Measurements from ENCODE around the gene NOP9.
"Not testable (repeated sequence)": the region's sequence is repeated elsewhere in the genome, so short reads cannot be mapped to it uniquely, and the experiment has no call there.

Gene NOP9

GRCh38 chr14:24351517-24351916 is 51.9 kb downstream of the NOP9 start:
- no peak overlapping the region for H3K9ac ChIP-seq (ENCODE audit: low read length)
- H2AFZ ChIP-seq (ENCODE audit: low read length), result no peak overlapping the region
- no peaks in the 10 kb centered on the region for H3K9me3 ChIP-seq (ENCODE audit: low read length)
- H4K20me1 ChIP-seq (ENCODE audit: insufficient read depth, low read length), result no peaks in the 10 kb centered on the region
- H3K4me1 ChIP-seq (ENCODE audit: insufficient read depth, low read length, severe bottlenecking), result no peaks in the 10 kb centered on the region
- peaks cover 3% of the 10 kb centered on the region; the same call in 1 of the 2 replicates for H3K27me3 ChIP-seq (ENCODE audit: insufficient read depth, low read length)
- no peaks in the 10 kb centered on the region for H3K79me2 ChIP-seq (ENCODE audit: insufficient read depth, low read length)
- H3F3A ChIP-seq (ENCODE audit: insufficient read depth, low read length), result no peaks in the 10 kb centered on the region
- H3K27ac ChIP-seq (ENCODE audit: low read depth, low read length, poor library complexity, severe bottlenecking), result no peak overlapping the region
- H3K4me2 ChIP-seq (ENCODE audit: low read length), result no peak overlapping the region
- no peaks in the 10 kb centered on the region for H3K9me2 ChIP-seq (ENCODE audit: low read depth, low read length)
- H3K36me3 ChIP-seq (ENCODE audit: insufficient read depth, low read length), result no peaks in the 10 kb centered on the region
- no peak for TF ChIP-seq EZH2 (IDR thresholded peaks at IDR 0.05; ENCODE audit: borderline replicate concordance, low read length)
- no peak; the same call in 1 of the 2 replicates for TF ChIP-seq CTCF (IDR thresholded peaks at IDR 0.05; ENCODE audit: low read length)
- H3K4me3 ChIP-seq (ENCODE audit: low read depth, low read length, poor library complexity, severe bottlenecking), result no peak overlapping the region

DNA sequence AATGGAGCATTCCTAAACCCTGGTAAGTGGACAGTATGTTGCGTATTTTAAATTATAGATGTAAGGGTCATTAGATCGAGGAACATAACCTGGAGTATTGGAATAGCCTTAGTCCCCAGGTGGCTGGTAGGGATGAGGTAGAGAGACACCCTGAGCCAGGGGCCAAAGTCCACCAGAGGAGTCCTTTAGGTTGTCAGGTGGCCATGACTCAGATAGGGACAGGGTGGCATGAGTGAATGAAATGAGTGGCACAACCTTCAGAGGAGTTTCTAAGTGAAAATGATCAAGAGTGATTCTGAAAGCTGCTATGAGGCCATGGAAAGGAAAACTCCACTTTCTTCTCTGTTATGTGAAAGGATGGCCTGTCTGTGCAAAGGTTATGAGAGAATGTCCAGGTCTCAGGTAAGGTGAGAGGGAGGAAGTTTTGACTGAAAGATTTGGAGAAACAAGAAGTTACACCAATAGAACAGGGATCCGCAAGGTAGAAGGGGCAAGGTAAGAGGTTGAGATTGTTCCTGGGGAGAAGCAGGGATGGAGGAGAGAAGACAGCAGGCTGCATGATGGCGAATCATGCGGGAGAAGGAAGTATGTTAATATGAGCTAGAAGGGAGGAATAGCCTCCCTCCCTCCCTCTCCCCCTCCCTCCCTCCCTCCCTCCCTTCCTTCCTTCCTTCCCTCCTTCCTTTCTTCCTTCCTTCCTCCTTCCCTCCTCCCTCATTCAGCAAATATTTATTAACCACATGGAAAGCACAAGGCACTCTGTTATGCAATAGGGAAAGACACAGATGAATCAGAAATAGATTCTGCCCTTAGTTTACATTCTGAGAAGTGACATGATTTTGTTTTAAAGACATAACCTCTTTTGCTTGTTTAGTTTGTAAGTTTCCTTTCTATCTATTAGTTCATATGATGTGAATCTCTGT is 54.2 kb downstream of the NOP9 start:
- H3K27ac ChIP-seq (ENCODE audit: low read depth, low read length, poor library complexity, severe bottlenecking), result no peak overlapping the region
- H3K79me2 ChIP-seq (ENCODE audit: insufficient read depth, low read length), result no peaks in the 10 kb centered on the region
- no peaks in the 10 kb centered on the region for H3K4me1 ChIP-seq (ENCODE audit: insufficient read depth, low read length, severe bottlenecking)
- no peaks in the 10 kb centered on the region for H3K9me2 ChIP-seq (ENCODE audit: low read depth, low read length)
- H3K9me3 ChIP-seq (ENCODE audit: low read length), result no peaks in the 10 kb centered on the region
- no peaks in the 10 kb centered on the region for H4K20me1 ChIP-seq (ENCODE audit: insufficient read depth, low read length)
- H3K36me3 ChIP-seq (ENCODE audit: insufficient read depth, low read length), result no peaks in the 10 kb centered on the region
- no peak overlapping the region for H3K4me2 ChIP-seq (ENCODE audit: low read length)
- TF ChIP-seq EZH2 (IDR thresholded peaks at IDR 0.05; ENCODE audit: borderline replicate concordance, low read length), result no peak
- no peak for TF ChIP-seq CTCF (IDR thresholded peaks at IDR 0.05; ENCODE audit: low read length)
- no peak overlapping the region for H2AFZ ChIP-seq (ENCODE audit: low read length)
- no peak overlapping the region for H3K9ac ChIP-seq (ENCODE audit: low read length)
- no peaks in the 10 kb centered on the region for H3F3A ChIP-seq (ENCODE audit: insufficient read depth, low read length)
- H3K27me3 ChIP-seq (ENCODE audit: insufficient read depth, low read length), result peaks cover 3% of the 10 kb centered on the region; the same call in 1 of the 2 replicates
- H3K4me3 ChIP-seq (ENCODE audit: low read depth, low read length, poor library complexity, severe bottlenecking), result no peak overlapping the region

GRCh38 chr14:24354482-24354825 is 54.8 kb downstream of the NOP9 start:
- not testable (repeated sequence) for H3K4me2 ChIP-seq (ENCODE audit: low read length); H3K9ac ChIP-seq (ENCODE audit: low read length); H3K9me3 ChIP-seq (ENCODE audit: low read length); H3K4me1 ChIP-seq (ENCODE audit: insufficient read depth, low read length, severe bottlenecking); H3K36me3 ChIP-seq (ENCODE audit: insufficient read depth, low read length); H3K79me2 ChIP-seq (ENCODE audit: insufficient read depth, low read length); H4K20me1 ChIP-seq (ENCODE audit: insufficient read depth, low read length); H3F3A ChIP-seq (ENCODE audit: insufficient read depth, low read length); H3K27me3 ChIP-seq (ENCODE audit: insufficient read depth, low read length); H2AFZ ChIP-seq (ENCODE audit: low read length); H3K9me2 ChIP-seq (ENCODE audit: low read depth, low read length); H3K4me3 ChIP-seq (ENCODE audit: low read depth, low read length, poor library complexity, severe bottlenecking); H3K27ac ChIP-seq (ENCODE audit: low read depth, low read length, poor library complexity, severe bottlenecking)

DNA sequence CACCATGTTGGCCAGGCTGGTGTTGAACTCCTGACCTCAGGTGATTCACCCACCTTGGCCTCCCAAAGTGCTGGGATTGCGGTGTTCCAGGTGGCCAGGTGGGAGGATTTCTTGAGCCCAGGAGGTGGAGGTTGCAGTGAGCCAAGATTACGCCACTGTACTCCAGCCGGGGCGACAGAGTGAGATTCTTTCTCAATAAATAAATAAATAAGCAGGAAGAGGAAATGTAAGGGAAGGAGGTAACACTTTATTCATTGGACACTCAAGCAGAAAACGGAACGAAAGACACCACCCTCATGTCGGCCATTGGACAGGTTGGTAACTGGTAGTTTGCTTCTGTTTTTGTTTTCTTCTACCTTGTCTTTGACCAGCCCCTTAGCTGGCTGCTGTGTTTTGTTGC is 55.4 kb downstream of the NOP9 start:
- Histone ChIP-seq H3K27me3 (ENCODE audit: insufficient read depth, low read length) (no peaks in the 10 kb centered on the region; the same call in 1 of the 2 replicates), H3K27ac (ENCODE audit: low read depth, low read length, poor library complexity, severe bottlenecking) (no peak overlapping the region), H3K4me3 (ENCODE audit: low read depth, low read length, poor library complexity, severe bottlenecking) (no peak overlapping the region), H4K20me1 (ENCODE audit: insufficient read depth, low read length) (no peaks in the 10 kb centered on the region), H3K9ac (ENCODE audit: low read length) (no peak overlapping the region), H3F3A (ENCODE audit: insufficient read depth, low read length) (no peaks in the 10 kb centered on the region), H3K36me3 (ENCODE audit: insufficient read depth, low read length) (no peaks in the 10 kb centered on the region), H3K79me2 (ENCODE audit: insufficient read depth, low read length) (no peaks in the 10 kb centered on the region), H3K9me3 (ENCODE audit: low read length) (no peaks in the 10 kb centered on the region), H3K9me2 (ENCODE audit: low read depth, low read length) (no peaks in the 10 kb centered on the region), H3K4me1 (ENCODE audit: insufficient read depth, low read length, severe bottlenecking) (no peaks in the 10 kb centered on the region), H2AFZ (ENCODE audit: low read length) (no peak overlapping the region), H3K4me2 (ENCODE audit: low read length) (no peak overlapping the region)
- TF ChIP-seq EZH2 (IDR thresholded peaks at IDR 0.05; ENCODE audit: borderline replicate concordance, low read length), result no peak
- no peak for TF ChIP-seq CTCF (IDR thresholded peaks at IDR 0.05; ENCODE audit: low read length)
